Measurements from ENCODE around the gene ZDHHC24.

Gene ZDHHC24

DNA sequence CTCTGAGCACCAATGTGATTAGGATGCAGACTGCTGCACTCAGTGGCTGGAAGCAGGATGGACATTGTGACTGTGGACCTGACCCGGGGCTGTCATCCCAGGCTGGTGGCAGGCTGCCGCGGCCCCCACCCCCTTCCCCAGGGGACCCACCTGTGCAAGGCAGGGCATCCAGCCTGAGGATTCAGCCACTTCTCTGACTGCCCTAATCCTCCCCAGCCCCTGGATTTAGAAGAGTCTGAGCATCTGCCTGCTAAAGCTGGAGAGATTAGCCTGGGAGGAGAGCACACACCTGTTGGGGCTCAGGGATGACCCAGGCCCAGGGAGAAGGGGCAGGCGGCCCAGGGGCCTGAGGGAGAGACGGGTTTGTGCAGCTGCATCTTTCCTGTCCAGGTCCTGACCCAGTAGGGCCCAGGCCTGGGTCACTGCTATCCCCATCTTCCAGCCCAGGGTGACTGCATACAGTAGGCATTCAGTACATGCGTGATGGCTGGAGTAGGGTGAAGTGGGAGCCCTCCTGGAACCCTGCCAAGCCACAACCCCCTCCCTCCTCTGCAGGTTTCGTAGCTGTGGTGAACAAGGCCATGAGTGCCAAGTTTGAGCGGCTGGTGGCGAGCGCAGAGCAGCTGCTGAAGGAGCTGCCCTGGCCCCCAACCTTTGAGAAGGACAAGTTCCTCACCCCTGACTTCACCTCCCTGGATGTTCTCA, 53.5 kb downstream of the ZDHHC24 start:
- TF ChIP-seq, protein P1, sequence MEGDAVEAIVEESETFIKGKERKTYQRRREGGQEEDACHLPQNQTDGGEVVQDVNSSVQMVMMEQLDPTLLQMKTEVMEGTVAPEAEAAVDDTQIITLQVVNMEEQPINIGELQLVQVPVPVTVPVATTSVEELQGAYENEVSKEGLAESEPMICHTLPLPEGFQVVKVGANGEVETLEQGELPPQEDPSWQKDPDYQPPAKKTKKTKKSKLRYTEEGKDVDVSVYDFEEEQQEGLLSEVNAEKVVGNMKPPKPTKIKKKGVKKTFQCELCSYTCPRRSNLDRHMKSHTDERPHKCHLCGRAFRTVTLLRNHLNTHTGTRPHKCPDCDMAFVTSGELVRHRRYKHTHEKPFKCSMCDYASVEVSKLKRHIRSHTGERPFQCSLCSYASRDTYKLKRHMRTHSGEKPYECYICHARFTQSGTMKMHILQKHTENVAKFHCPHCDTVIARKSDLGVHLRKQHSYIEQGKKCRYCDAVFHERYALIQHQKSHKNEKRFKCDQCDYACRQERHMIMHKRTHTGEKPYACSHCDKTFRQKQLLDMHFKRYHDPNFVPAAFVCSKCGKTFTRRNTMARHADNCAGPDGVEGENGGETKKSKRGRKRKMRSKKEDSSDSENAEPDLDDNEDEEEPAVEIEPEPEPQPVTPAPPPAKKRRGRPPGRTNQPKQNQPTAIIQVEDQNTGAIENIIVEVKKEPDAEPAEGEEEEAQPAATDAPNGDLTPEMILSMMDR (IDR thresholded peaks at IDR 0.05; ENCODE audit: control insufficient read depth, extremely low read depth, insufficient read depth): no peak
- DNase-seq (ENCODE audit: low read depth): no peak
- no peak overlapping the region for H3K4me3 ChIP-seq (ENCODE audit: low read depth, low read length)

DNA sequence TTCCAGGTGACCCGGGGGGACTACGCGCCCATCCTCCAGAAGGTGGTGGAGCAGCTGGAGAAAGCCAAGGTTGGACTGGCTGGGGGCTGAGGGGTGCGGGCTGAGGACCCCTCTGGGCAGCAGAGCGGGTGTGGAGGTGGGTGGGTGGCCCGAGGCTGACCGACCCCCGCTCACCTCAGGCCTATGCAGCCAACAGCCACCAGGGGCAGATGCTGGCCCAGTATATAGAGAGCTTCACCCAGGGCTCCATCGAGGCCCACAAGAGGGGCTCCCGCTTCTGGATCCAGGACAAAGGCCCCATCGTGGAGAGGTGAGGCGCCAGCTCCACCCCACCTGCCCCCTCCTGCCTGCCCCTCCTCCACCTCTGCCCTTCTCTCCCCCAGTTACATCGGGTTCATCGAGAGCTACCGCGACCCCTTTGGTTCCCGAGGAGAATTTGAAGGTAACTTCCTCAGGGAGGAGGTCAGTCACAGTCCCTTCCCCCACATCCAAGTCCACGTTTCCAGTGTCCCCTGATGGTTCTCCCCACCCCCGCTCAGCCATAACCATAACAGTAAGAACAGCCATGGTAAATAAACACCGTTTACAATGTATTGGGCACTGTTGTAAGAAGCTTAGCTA, 54.4 kb downstream of the ZDHHC24 start:
- no peak overlapping the region for H3K4me3 ChIP-seq (ENCODE audit: low read depth, low read length)
- TF ChIP-seq, protein P1 (IDR thresholded peaks at IDR 0.05; ENCODE audit: control insufficient read depth, extremely low read depth, insufficient read depth): peak; percentile 28
- DNase-seq (ENCODE audit: low read depth): no peak

DNA sequence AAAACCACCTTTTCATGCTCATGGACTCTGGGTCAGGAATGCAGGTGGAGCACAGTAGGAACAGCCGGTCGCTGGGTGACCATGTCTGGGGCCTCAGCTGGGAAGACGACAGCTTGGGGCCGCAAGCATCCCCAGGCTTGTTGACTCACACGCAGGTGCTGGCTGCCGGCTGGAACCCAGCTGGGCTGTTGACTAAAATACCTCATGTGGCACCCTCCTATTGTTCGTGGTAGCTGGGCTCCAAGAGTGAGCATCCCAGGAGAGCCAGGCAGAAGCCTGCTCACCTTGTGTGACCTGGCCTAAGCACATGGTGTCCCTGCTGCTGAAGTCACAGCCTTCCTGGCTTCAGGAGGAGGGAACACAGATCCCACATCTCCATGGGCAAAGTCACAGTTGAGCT, 56.2 kb downstream of the ZDHHC24 start:
- H3K4me3 ChIP-seq (ENCODE audit: low read depth, low read length): no peak overlapping the region
- TF ChIP-seq, protein P1 (IDR thresholded peaks at IDR 0.05; ENCODE audit: control insufficient read depth, extremely low read depth, insufficient read depth): no peak
- no peak for DNase-seq (ENCODE audit: low read depth)

DNA sequence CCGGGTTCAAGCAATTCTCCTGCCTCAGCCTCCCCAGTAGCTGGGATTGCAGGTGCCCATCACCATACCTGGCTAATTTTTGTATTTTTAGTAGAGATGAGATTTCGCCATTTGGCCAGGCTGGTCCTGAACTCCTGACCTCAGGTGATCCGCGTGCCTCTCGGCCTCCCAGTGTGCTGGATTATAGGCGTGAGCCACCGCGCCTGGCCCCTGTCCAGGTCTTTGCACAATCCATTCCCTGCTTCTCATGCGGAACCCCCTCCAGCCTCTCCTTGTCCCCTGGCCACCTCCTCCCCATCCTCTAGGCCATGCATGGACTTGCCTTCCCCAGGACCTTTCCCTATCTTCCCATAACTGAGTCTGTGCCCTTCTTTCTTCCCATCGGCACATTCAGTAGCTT, 56.9 kb downstream of the ZDHHC24 start:
- H3K4me3 ChIP-seq (ENCODE audit: low read depth, low read length): no peak overlapping the region
- TF ChIP-seq, protein P1 (IDR thresholded peaks at IDR 0.05; ENCODE audit: control insufficient read depth, extremely low read depth, insufficient read depth): no peak
- DNase-seq (ENCODE audit: low read depth): no peak

DNA sequence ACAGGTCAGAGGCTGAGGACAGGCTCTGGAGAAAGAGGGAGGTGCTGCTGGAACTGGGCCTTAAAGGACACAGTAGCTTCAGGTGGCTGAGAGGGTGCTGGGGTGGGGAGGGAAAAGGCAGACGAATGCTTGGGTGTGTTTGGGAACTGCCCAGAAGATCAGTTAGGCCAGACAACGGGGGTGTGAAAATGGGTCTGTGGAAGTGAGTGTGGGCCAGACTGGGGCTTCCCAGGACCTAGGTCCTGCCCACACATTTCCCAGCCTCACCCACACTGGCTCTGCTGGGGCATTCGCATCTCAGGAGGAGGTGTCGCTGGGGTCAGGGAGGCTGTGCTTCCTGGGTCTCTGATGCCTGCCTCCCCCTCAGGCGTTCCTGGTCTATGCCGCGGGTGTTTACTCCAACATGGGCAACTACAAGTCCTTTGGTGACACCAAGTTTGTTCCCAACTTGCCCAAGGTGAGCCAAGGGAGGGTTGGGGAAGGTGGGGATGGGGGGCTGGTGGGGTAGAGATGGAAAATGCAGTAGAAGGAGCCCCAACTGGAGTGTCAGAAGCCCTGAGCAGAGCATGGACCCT, 61.0 kb downstream of the ZDHHC24 start:
- DNase-seq (ENCODE audit: low read depth): no peak
- no peak overlapping the region for H3K4me3 ChIP-seq (ENCODE audit: low read depth, low read length)
- TF ChIP-seq, protein P1 (IDR thresholded peaks at IDR 0.05; ENCODE audit: control insufficient read depth, extremely low read depth, insufficient read depth): no peak

DNA sequence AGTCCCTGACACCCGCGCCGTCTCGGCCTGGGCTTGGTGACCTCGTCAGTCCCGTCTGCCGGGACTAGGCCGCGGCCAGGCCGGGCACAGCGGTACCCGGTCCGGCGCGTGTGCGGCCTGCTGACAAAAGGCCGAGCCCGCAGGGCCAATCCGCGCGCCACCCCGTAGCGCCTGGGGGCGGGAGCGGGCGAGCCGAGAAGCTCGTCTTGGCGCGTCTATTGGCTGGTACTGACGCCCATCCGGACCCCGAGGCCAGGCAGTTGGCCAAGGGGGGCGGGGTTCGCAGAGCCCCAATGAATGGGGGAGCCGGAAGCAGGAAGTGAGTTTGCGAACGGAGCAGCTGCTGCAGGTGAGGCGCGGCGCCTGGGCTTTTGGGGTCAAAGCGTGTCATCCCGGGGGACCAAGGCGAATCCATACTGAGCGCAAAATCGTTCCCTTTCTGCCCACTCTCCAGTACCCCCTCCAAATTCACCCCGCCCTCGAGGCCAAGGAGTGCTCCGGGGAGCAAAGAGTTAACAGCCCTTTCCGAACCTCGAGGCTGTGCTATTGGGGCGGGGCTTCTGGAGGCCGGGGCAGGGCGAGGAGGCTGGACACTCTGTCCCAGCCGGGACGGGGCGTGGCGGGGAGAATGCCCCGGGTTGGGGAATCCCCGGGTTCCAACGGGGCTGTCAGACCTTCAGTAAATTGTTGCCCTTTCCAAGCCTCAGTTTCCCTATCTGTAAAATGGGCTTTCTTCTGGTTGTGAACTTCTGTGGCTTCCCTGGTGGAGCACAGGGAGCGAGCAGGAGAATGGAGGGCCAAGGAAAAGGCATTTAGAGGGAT, 65.5 kb downstream of the ZDHHC24 start, which contains the start of gene DPP3:
Gene DPP3, plus strand, starts transcription at position 318 of the 822 bp plus-strand sequence. CDS start 1,767 bp downstream, outside the sequence.
- peak within 1 kb of the TSS; percentile 78 for H3K4me3 ChIP-seq (ENCODE audit: low read depth, low read length)
- DNase-seq (ENCODE audit: low read depth): peak; percentile 89
- TF ChIP-seq, protein P1 (IDR thresholded peaks at IDR 0.05; ENCODE audit: control insufficient read depth, extremely low read depth, insufficient read depth): no peak
